MM.1S (cell line): ENCODE data around the gene PLSCR2.

Experiments
- EZH2 ChIP-seq: fragments of 300-600 bp; sonication (generic); optimal IDR thresholded peaks from 2 replicates; pipeline ENCODE3; 2017; ENCODE audit warnings: low read depth, mild to moderate bottlenecking, antibody characterized with exemption, low read length, mixed read lengths
- EZH2phosphoT487 ChIP-seq: fragments of 300-600 bp; sonication (generic); IDR thresholded peaks from 2 replicates; pipeline ENCODE4 v1.6.1; 2018; ENCODE audit warnings: antibody characterized with exemption, low read length
- TF ChIP-seq, protein P1 (sequence below): fragments of 300-600 bp; sonication (generic); IDR thresholded peaks from 2 replicates; pipeline ENCODE4 v1.5.1; 2016; ENCODE audit warnings: antibody characterized with exemption, low read length, mixed read lengths

- TF ChIP-seq, protein P1, sequence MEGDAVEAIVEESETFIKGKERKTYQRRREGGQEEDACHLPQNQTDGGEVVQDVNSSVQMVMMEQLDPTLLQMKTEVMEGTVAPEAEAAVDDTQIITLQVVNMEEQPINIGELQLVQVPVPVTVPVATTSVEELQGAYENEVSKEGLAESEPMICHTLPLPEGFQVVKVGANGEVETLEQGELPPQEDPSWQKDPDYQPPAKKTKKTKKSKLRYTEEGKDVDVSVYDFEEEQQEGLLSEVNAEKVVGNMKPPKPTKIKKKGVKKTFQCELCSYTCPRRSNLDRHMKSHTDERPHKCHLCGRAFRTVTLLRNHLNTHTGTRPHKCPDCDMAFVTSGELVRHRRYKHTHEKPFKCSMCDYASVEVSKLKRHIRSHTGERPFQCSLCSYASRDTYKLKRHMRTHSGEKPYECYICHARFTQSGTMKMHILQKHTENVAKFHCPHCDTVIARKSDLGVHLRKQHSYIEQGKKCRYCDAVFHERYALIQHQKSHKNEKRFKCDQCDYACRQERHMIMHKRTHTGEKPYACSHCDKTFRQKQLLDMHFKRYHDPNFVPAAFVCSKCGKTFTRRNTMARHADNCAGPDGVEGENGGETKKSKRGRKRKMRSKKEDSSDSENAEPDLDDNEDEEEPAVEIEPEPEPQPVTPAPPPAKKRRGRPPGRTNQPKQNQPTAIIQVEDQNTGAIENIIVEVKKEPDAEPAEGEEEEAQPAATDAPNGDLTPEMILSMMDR: no peak
- TF ChIP-seq EZH2phosphoT487 (no peak), EZH2 (no peak)
Measured at GRCh38 chr3:146503461-146504202, 34.3 kb upstream of the PLSCR2 start.
